Endothelial cell of umbilical vein (primary cell): ENCODE results near the gene RNF145. TPM values are rescaled to one million over a fixed set of nuclear protein-coding genes. Genes with fewer than 3 reads are reported as not detected.

Experiments used
- BruUV-seq: library from RNA; stranded (reverse); fragments of 400-500 nt; replicated peaks from 2 replicates; lab custom pipeline; 2021; lab: Mats Ljungman, UMichigan
- CTCF ChIA-PET: fragments of 300-600, 350-600 bp; sonication (Branson Sonifier 250); formaldehyde crosslinking; loops from one replicate; lab custom pipeline; 2021; ENCODE audit warnings: antibody characterized with exemption, inconsistent platforms; lab: Charles Lee
- POLR2A ChIA-PET: fragments of 300-600, 350-600 bp; sonication (Branson Sonifier 250); formaldehyde crosslinking; loops from one replicate; lab custom pipeline; 2021; ENCODE audit warnings: antibody characterized with exemption, inconsistent platforms; lab: Charles Lee
- DNase-seq: peaks from one replicate; pipeline ENCODE4 v3.0.0-alpha.2; 2011; ENCODE audit warnings: low read depth, low spot score
- FAIRE-seq: peaks from 2 replicates; lab custom pipeline; 2011; peaks lifted over from hg19 to GRCh38; lab: Jason Lieb, UNC
- H2AFZ ChIP-seq: 2 replicates; pipeline ENCODE4 v1.6.0; 2012; ENCODE audit warnings: low read depth, low read length, control low read depth, inconsistent platforms
- H3K27ac ChIP-seq: 2 replicates; pipeline ENCODE4 v1.5.1; 2011; ENCODE audit warnings: low read depth, mild to moderate bottlenecking, control low read depth, low read length, moderate library complexity; ENCODE audit not compliant: insufficient read depth
- H3K27me3 ChIP-seq, 2 experiments: 2 replicates each; pipeline versions ENCODE4 v1.6.0 to v1.6.1; 2011; ENCODE audit warnings: low read length in 2 of 2, mixed read lengths in 1 of 2; ENCODE audit not compliant: control insufficient read depth in 2 of 2, insufficient read depth in 2 of 2
- H3K36me3 ChIP-seq, 2 experiments: 2 replicates in 1 of 2; 3 replicates in 1 of 2; pipeline ENCODE4 v1.5.1; 2011; ENCODE audit warnings: low read length in 2 of 2, mild to moderate bottlenecking in 1 of 2, moderate library complexity in 1 of 2; ENCODE audit not compliant: control insufficient read depth in 2 of 2, insufficient read depth in 2 of 2; ENCODE audit errors: extremely low read depth in 1 of 2
- H3K4me1 ChIP-seq: 3 replicates; pipeline ENCODE4 v1.5.1; 2011; ENCODE audit warnings: mild to moderate bottlenecking, low read length; ENCODE audit not compliant: control insufficient read depth, insufficient read depth; ENCODE audit errors: extremely low read depth
- H3K4me2 ChIP-seq: 2 replicates; pipeline ENCODE4 v1.6.1; 2011; ENCODE audit warnings: low read length, control low read depth, mixed read lengths; ENCODE audit not compliant: insufficient read depth
- H3K4me3 ChIP-seq, 3 experiments: fragments of 200-600 bp in 1 of 3; sonication (generic), shearing (Covaris generic) in 1 of 3; replicated peaks in 1 of 3; 2 replicates each; pipeline ENCODE4 v1.5.1; 2011 to 2016; ENCODE audit warnings: control low read depth in 3 of 3, low read length in 3 of 3, mild to moderate bottlenecking in 2 of 3, inconsistent platforms in 1 of 3, low read depth in 1 of 3, moderate library complexity in 1 of 3; ENCODE audit not compliant: insufficient read depth in 1 of 3
- H3K79me2 ChIP-seq: 2 replicates; pipeline ENCODE4 v1.6.0; 2012; ENCODE audit warnings: low read length, inconsistent platforms; ENCODE audit not compliant: control insufficient read depth, insufficient read depth
- H3K9ac ChIP-seq: replicated peaks from 2 replicates; pipeline ENCODE3; 2011; ENCODE audit warnings: low read length, control low read depth; ENCODE audit not compliant: insufficient read depth; ENCODE audit errors: extremely low read depth
- H3K9me1 ChIP-seq: replicated peaks from 3 replicates; pipeline ENCODE4 v1.6.0; 2011; ENCODE audit warnings: mild to moderate bottlenecking, low read length; ENCODE audit not compliant: control insufficient read depth, insufficient read depth; ENCODE audit errors: extremely low read depth
- H3K9me3 ChIP-seq: replicated peaks from 2 replicates; pipeline ENCODE4 v1.5.1; 2012; ENCODE audit warnings: low read length, inconsistent platforms; ENCODE audit not compliant: control insufficient read depth, insufficient read depth
- H4K20me1 ChIP-seq: replicated peaks from 2 replicates; pipeline ENCODE3; 2011; ENCODE audit warnings: mild to moderate bottlenecking, low read length; ENCODE audit not compliant: control insufficient read depth, insufficient read depth; ENCODE audit errors: extremely low read depth
- CTCF ChIP-seq, 2 donors: IDR thresholded peaks; 1 replicate in 1 of 2; 2 replicates in 1 of 2; pipeline ENCODE4 v1.5.1; 2011; ENCODE audit warnings: low read length in 2 of 2, mild to moderate bottlenecking in 2 of 2, moderate library complexity in 2 of 2, control low read depth in 1 of 2, inconsistent platforms in 1 of 2, low read depth in 1 of 2; ENCODE audit not compliant: insufficient read depth in 1 of 2; ENCODE audit errors: extremely low read depth in 1 of 2
- EZH2 ChIP-seq: IDR thresholded peaks from 2 replicates; pipeline ENCODE4 v1.6.1; 2012; ENCODE audit warnings: borderline replicate concordance, low read depth, mild to moderate bottlenecking, moderate library complexity, low read length, inconsistent platforms; ENCODE audit not compliant: severe bottlenecking
- FOS ChIP-seq: IDR thresholded peaks from 2 replicates; pipeline ENCODE4 v1.6.1; 2011; ENCODE audit warnings: mild to moderate bottlenecking, low read length, moderate library complexity, borderline replicate concordance; ENCODE audit not compliant: insufficient read depth
- GATA2 ChIP-seq: IDR thresholded peaks from 2 replicates; pipeline ENCODE4 v1.7.0; 2011; ENCODE audit warnings: low read depth, mild to moderate bottlenecking, moderate library complexity, mixed read lengths, low read length; ENCODE audit not compliant: insufficient read length, insufficient read depth
- JUN ChIP-seq: IDR thresholded peaks from 2 replicates; pipeline ENCODE4 v1.6.1; 2011; ENCODE audit warnings: borderline replicate concordance, low read depth; ENCODE audit not compliant: insufficient read length, insufficient read depth
- MAX ChIP-seq: IDR thresholded peaks from 2 replicates; pipeline ENCODE4 v1.6.1; 2011; ENCODE audit not compliant: insufficient read depth, insufficient read length
- MYC ChIP-seq: IDR thresholded peaks from one replicate; pipeline ENCODE4 v1.6.1; 2011; ENCODE audit warnings: mild to moderate bottlenecking, low read depth, low read length
- POLR2A ChIP-seq: IDR thresholded peaks from 2 replicates; pipeline ENCODE4 v1.6.1; 2012; ENCODE audit warnings: low read depth, mild to moderate bottlenecking, control low read depth, low read length
- POLR2AphosphoS5 ChIP-seq: IDR thresholded peaks from 2 replicates; pipeline ENCODE4 v1.6.1; 2012; ENCODE audit warnings: low read depth, mild to moderate bottlenecking, control low read depth, low read length, moderate library complexity; ENCODE audit not compliant: insufficient read depth
- dilution Hi-C: fragments of 300-500 bp; cut with MboI; formaldehyde crosslinking; loops from one replicate; pipeline ENCODE4 v1.15.0; 2019; ENCODE audit warnings: low sequenced_read_pairs; ENCODE audit not compliant: extremely low pct_ligation_motif_present
- intact Hi-C: fragments of 100-400 bp; cut with micrococcal nuclease; formaldehyde crosslinking; loops from one replicate; pipeline ENCODE4 v1.10.0; 2022
- polyA plus RNA-seq, 4 experiments: library from polyadenylated mRNA; depleted of rRNA in 3 of 4; stranded (reverse) in 3 of 4; unstranded in 1 of 4; fragments of >200 nt; gene quantifications; 2 replicates each; pipeline versions ENCODE4 v1.2.1 to v1.2.3, GENCODE V29; 2011 to 2012; ENCODE audit warnings: missing spikeins in 1 of 4
- total RNA-seq: library from RNA; stranded (reverse); gene quantifications from 2 replicates; pipeline ENCODE4 v1.2.3, GENCODE V29; 2021

Gene RNF145
- total and polyA plus RNA-seq, 2 donors (not counting 3 experiments of a cell fraction or from before 2014, with no cell fraction given): 39.4 to 62.3 TPM

GRCh38 chr5:159189310-159189709 is 20.0 kb downstream of the RNF145 start:
- intact Hi-C loops: no loop called here
- no TSS peak for BruUV-seq
- no peak overlapping the region for H3K4me2 ChIP-seq

More at GRCh38 chr5:159189310-159189709, 20.0 kb downstream of the RNF145 start:
- Histone ChIP-seq H3K36me3 (peaks cover 3 to 6% of the 10 kb centered on the region in 2 experiments), H3K27me3 (no peaks in the 10 kb centered on the region), H3K9me1 (no peaks in the 10 kb centered on the region), H3K4me1 (no peaks in the 10 kb centered on the region), H3K4me3 (no peak overlapping the region), H3K9me3 (no peaks in the 10 kb centered on the region), H3K79me2 (peaks cover 21% of the 10 kb centered on the region), H3K9ac (no peak overlapping the region), H3K27ac (no peak overlapping the region), H2AFZ (no peak overlapping the region), H4K20me1 (no peaks in the 10 kb centered on the region)
- peak; percentile 55 for FAIRE-seq
- ChIA-PET POLR2A (no interaction called here), CTCF (interaction anchor here (2.0 kb wide), 1 partner anchor 32 kb away, joined by 10 read pairs; no protein-coding TSS in a partner anchor)
- no peak for TF ChIP-seq JUN
- no peak for TF ChIP-seq POLR2AphosphoS5
- no peak for TF ChIP-seq CTCF (IDR thresholded peaks at IDR 0.05; ENCODE audit: extremely low read depth in 1 of 2, insufficient read depth in 1 of 2, low read depth in 1 of 2, low read length in 2 of 2)
- no peak for TF ChIP-seq MYC
- no peak for TF ChIP-seq EZH2
- no peak for TF ChIP-seq FOS
- no peak for TF ChIP-seq MAX
- TF ChIP-seq GATA2: no peak
- TF ChIP-seq POLR2A: no peak
- dilution Hi-C loops: no loop called here
- peak; percentile 28 for DNase-seq
